CD8-positive, alpha-beta memory T cell (primary cell): ENCODE measurements around the gene KPNA2. TPM values are rescaled to one million over a fixed set of nuclear protein-coding genes. Genes with fewer than 3 reads are reported as not detected.
"Not testable (repeated sequence)": the region's sequence is repeated elsewhere in the genome, so short reads cannot be mapped to it uniquely, and the experiment has no call there.

Experiments used
- CTCF ChIA-PET: fragments of 350-600 bp; sonication (Branson Sonifier 250); formaldehyde crosslinking; loops from one replicate; lab custom pipeline; 2021; ENCODE audit warnings: antibody characterized with exemption; lab: Charles Lee
- POLR2A ChIA-PET: fragments of 350-600 bp; sonication (Branson Sonifier 250); formaldehyde crosslinking; loops from one replicate; lab custom pipeline; 2021; ENCODE audit warnings: antibody characterized with exemption; lab: Charles Lee
- DNase-seq, 5 donors: peaks; one replicate each; pipeline versions ENCODE4 v3.0.0 to v3.0.0-alpha.2; 2020 to 2022; ENCODE audit warnings: mixed read lengths in 1 of 5
- H3K27ac ChIP-seq: one replicate; pipeline ENCODE4 v1.7.0; 2013; ENCODE audit warnings: low read depth, mild to moderate bottlenecking, low read length, moderate library complexity
- H3K27me3 ChIP-seq: 2 replicates; pipeline ENCODE4 v1.7.0; 2013; ENCODE audit warnings: low read length, mild to moderate bottlenecking; ENCODE audit not compliant: insufficient read depth, poor library complexity, severe bottlenecking
- H3K36me3 ChIP-seq: 2 replicates; pipeline ENCODE4 v1.7.0; 2013; ENCODE audit warnings: mild to moderate bottlenecking, low read length, moderate library complexity; ENCODE audit not compliant: insufficient read depth
- H3K4me1 ChIP-seq: 2 replicates; pipeline ENCODE4 v1.7.0; 2013; ENCODE audit warnings: mild to moderate bottlenecking, low read length, moderate library complexity; ENCODE audit not compliant: insufficient read depth
- H3K4me3 ChIP-seq: 2 replicates; pipeline ENCODE4 v1.7.0; 2013; ENCODE audit warnings: mild to moderate bottlenecking, low read length
- H3K9me3 ChIP-seq: 2 replicates; pipeline ENCODE4 v1.7.0; 2013; ENCODE audit warnings: mild to moderate bottlenecking, low read length
- H3K27ac Mint-ChIP-seq, 8 donors: one replicate each; pipeline ENCODE4 v1.8.0; 2020 to 2021; ENCODE audit warnings: mixed read lengths in 8 of 8, mild to moderate bottlenecking in 6 of 8, inconsistent platforms in 3 of 8, moderate library complexity in 3 of 8
- H3K27me3 Mint-ChIP-seq, 2 donors: one replicate each; pipeline ENCODE4 v1.8.0; 2020 to 2021; ENCODE audit warnings: mixed read lengths in 2 of 2, mild to moderate bottlenecking in 1 of 2, moderate library complexity in 1 of 2
- H3K36me3 Mint-ChIP-seq, 3 donors: one replicate each; pipeline ENCODE4 v1.8.0; 2020 to 2021; ENCODE audit warnings: mixed read lengths in 3 of 3, inconsistent platforms in 1 of 3, mild to moderate bottlenecking in 1 of 3
- H3K4me1 Mint-ChIP-seq, 3 donors: one replicate each; pipeline ENCODE4 v1.8.0; 2020 to 2021; ENCODE audit warnings: mixed read lengths in 3 of 3, inconsistent platforms in 1 of 3, mild to moderate bottlenecking in 1 of 3
- H3K4me3 Mint-ChIP-seq, 7 donors: one replicate each; pipeline ENCODE4 v1.8.0; 2020 to 2021; ENCODE audit warnings: mixed read lengths in 7 of 7, mild to moderate bottlenecking in 6 of 7, moderate library complexity in 4 of 7, inconsistent platforms in 2 of 7
- H3K9me3 Mint-ChIP-seq, 5 donors: one replicate each; pipeline ENCODE4 v1.8.0; 2020 to 2022; ENCODE audit warnings: mixed read lengths in 5 of 5, mild to moderate bottlenecking in 3 of 5, moderate library complexity in 2 of 5, inconsistent platforms in 1 of 5
- polyA plus RNA-seq: library from polyadenylated mRNA; unstranded; fragments of 300-500 nt; fragmentation: Illumina TruSeq; gene quantifications from one replicate; pipeline ENCODE4 v1.2.3, GENCODE V29; 2021
- total RNA-seq, 2 experiments: library from RNA; stranded (reverse); gene quantifications; one replicate each; pipeline ENCODE4 v1.2.3, GENCODE V29; 2021

KPNA2 gene
- total and polyA plus RNA-seq, 3 experiments from 2014 or later: 24.3 to 223 (median 213) TPM

DNA sequence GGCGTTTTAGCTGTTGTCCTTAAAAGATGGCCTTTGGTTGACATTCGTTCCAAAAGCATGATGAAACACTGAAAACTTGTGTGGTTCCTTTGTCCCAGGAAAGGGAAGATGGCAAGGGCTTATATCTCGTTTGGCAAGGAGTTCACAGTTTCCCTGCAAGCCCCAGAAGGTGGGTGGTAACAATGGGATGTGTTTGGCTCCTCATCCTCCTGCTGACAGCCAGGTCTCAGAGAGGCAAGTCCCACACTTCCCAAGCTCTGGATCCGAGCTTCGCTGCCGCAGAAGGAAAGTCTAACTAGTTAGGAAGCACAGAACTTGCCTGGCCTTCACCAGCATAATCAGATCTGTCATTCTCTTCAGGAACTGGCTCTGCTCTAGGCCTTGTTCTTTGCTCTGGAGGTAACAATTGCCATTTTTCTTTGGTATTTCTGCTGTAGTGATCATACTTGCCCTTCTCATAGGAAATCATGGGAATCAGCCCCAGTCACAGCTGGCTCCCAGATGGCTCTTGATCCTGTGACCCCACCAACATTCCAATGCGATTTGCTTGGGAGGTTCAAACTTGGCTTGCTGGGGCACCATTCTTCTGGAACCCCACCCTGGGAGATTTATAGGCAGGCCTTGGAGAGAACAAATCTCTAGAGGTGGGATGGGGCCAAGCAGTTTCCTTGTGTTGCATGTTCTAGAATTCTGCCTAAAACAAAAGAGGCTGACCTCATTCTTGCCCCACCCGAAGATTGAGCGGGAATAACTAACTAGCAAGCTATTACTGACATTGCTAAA, 17.9 kb downstream of the KPNA2 start:
- CTCF ChIA-PET: interaction anchor here (1.3 kb wide), 1 partner anchor 34 kb away, joined by 3 read pairs; no protein-coding TSS in a partner anchor
- Histone ChIP-seq H3K4me3 (no peak overlapping the region), H3K4me1 (no peaks in the 10 kb centered on the region), H3K27me3 (no peaks in the 10 kb centered on the region), H3K9me3 (no peaks in the 10 kb centered on the region), H3K36me3 (no peaks in the 10 kb centered on the region), H3K27ac (no peak overlapping the region)
- no peak for DNase-seq
- Mint-ChIP-seq H3K36me3 (no peaks in the 10 kb centered on the region), H3K27ac (peak overlapping the region in 1 of 8 donors; percentile 7), H3K4me1 (peaks cover 5 to 8% (median 7%) of the 10 kb centered on the region in 3 donors), H3K27me3 (no peaks in the 10 kb centered on the region), H3K4me3 (no peak overlapping the region), H3K9me3 (no peaks in the 10 kb centered on the region)
- POLR2A ChIA-PET: no interaction called here

- Histone ChIP-seq H3K27ac (no peak overlapping the region), H3K36me3 (no peaks in the 10 kb centered on the region), H3K27me3 (no peaks in the 10 kb centered on the region), H3K9me3 (no peaks in the 10 kb centered on the region), H3K4me1 (no peaks in the 10 kb centered on the region), H3K4me3 (no peak overlapping the region)
- CTCF ChIA-PET: interaction anchor here (1.3 kb wide), 1 partner anchor 35 kb away, joined by 3 read pairs; no protein-coding TSS in a partner anchor
- Mint-ChIP-seq H3K36me3 (no peaks in the 10 kb centered on the region), H3K9me3 (no peaks in the 10 kb centered on the region), H3K27me3 (no peaks in the 10 kb centered on the region), H3K27ac (peak overlapping the region in 1 of 8 donors; percentile 50), H3K4me3 (no peak overlapping the region), H3K4me1 (peaks cover 7 to 12% (median 7%) of the 10 kb centered on the region in 3 donors)
- DNase-seq: no peak
- POLR2A ChIA-PET: interaction anchor here (0.7 kb wide), 1 partner anchor 316 kb away, joined by 3 read pairs; no protein-coding TSS in a partner anchor
Measured at GRCh38 chr17:68054296-68054900, 18.9 kb downstream of the KPNA2 start.

GRCh38 chr17:68057531-68057952, 22.0 kb downstream of the KPNA2 start:
- Mint-ChIP-seq H3K9me3 (no peaks in the 10 kb centered on the region), H3K4me3 (no peak overlapping the region), H3K27me3 (no peaks in the 10 kb centered on the region), H3K27ac (peak overlapping the region in 2 of 8 donors; percentile 6 to 26), H3K36me3 (no peaks in the 10 kb centered on the region), H3K4me1 (peaks cover 7 to 30% (median 12%) of the 10 kb centered on the region in 3 donors)
- H3K27me3 ChIP-seq: no peaks in the 10 kb centered on the region
- ChIA-PET CTCF (interaction anchor here (0.7 to 1.7 kb wide), 7 partner anchors 124 to 409 kb away, joined by 4 to 6 read pairs (median 4); partner anchors contain the start of gene WIPI1), POLR2A (interaction anchor here (0.7 kb wide), 1 partner anchor 124 kb away, joined by 3 read pairs; no protein-coding TSS in a partner anchor)
- H3K4me3 ChIP-seq: no peak overlapping the region
- H3K4me1 ChIP-seq: no peaks in the 10 kb centered on the region
- H3K27ac ChIP-seq: no peak overlapping the region
- no peaks in the 10 kb centered on the region for H3K9me3 ChIP-seq
- peak; percentile 3 to 58 (median 38) for DNase-seq
- H3K36me3 ChIP-seq: no peaks in the 10 kb centered on the region

GRCh38 chr17:68060336-68060735, 24.8 kb downstream of the KPNA2 start:
- Histone ChIP-seq H3K27ac (no peak overlapping the region), H3K36me3 (no peaks in the 10 kb centered on the region), H3K4me3 (no peak overlapping the region), H3K9me3 (no peaks in the 10 kb centered on the region), H3K4me1 (no peaks in the 10 kb centered on the region), H3K27me3 (no peaks in the 10 kb centered on the region)
- POLR2A ChIA-PET: no interaction called here
- peak in 1 of 5 donors; percentile 32 for DNase-seq
- peaks cover 7 to 30% (median 12%) of the 10 kb centered on the region in 3 donors for H3K4me1 Mint-ChIP-seq
- no peaks in the 10 kb centered on the region for H3K9me3 Mint-ChIP-seq
- H3K27ac Mint-ChIP-seq: no peak overlapping the region
- peaks cover 0 to 4% of the 10 kb centered on the region in 2 donors for H3K27me3 Mint-ChIP-seq
- no peaks in the 10 kb centered on the region for H3K36me3 Mint-ChIP-seq
- CTCF ChIA-PET: interaction anchor here (1.2 to 1.9 kb wide), 4 partner anchors 21 to 437 kb away, joined by 3 to 5 read pairs (median 4); no protein-coding TSS in a partner anchor
- no peak overlapping the region for H3K4me3 Mint-ChIP-seq

DNA sequence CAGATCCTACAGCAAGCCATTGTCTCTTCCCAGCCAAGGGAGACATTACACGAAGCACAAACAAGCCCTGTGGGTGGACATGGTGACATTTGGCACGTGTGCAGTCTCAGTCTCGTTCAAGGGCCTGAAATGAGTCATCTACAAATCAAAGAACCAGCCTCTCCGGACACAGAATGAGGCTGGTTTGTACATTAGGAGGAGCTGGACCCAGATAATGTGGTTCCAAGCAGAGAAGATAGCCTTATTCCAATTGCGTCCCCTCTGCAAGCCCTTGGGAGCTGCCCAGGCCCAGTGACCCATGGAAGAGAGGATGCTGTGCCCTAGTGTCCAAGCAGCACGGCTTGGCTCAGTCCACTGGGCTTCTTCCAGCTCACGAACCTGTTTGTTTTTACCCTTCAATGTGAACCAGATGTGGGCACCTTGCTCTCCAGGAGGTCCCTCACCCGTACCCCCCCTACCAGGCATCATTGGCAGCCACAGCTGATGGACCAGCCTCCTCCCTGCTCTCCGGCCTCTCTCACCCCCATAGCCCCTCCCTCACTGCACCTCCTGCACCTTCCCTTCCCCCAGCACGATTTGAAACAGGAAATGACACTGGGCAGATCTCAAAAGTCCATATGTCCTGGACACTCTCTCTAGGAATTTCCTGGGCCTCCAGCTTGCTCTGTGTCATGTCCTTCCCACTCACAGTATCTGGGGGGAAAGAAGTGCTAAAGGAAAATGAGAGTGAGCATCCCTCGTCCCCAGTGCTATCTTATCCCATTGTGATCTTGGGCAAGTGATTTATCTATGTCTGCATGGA, 26.2 kb downstream of the KPNA2 start:
- ChIA-PET CTCF (interaction anchor here (1.9 kb wide), 1 partner anchor 139 kb away, joined by 5 read pairs; no protein-coding TSS in a partner anchor), POLR2A (no interaction called here)
- H3K9me3 Mint-ChIP-seq: no peaks in the 10 kb centered on the region
- no peak overlapping the region for H3K27ac ChIP-seq
- H3K4me1 Mint-ChIP-seq: peaks cover 7 to 30% (median 12%) of the 10 kb centered on the region in 3 donors
- no peak overlapping the region for H3K4me3 ChIP-seq
- no peaks in the 10 kb centered on the region for H3K4me1 ChIP-seq
- H3K27me3 Mint-ChIP-seq: peaks cover 0 to 4% of the 10 kb centered on the region in 2 donors
- H3K9me3 ChIP-seq: no peaks in the 10 kb centered on the region
- H3K27ac Mint-ChIP-seq: peak overlapping the region in 1 of 8 donors; percentile 27
- no peak for DNase-seq
- H3K4me3 Mint-ChIP-seq: no peak overlapping the region
- no peaks in the 10 kb centered on the region for H3K36me3 Mint-ChIP-seq
- no peaks in the 10 kb centered on the region for H3K36me3 ChIP-seq
- no peaks in the 10 kb centered on the region for H3K27me3 ChIP-seq

- H3K36me3 Mint-ChIP-seq, POLR2A ChIA-PET, H3K27ac ChIP-seq, CTCF ChIA-PET, H3K27ac Mint-ChIP-seq, H3K4me1 Mint-ChIP-seq, DNase-seq, H3K9me3 ChIP-seq, H3K27me3 Mint-ChIP-seq, H3K36me3 ChIP-seq, H3K27me3 ChIP-seq, H3K4me1 ChIP-seq, H3K4me3 Mint-ChIP-seq, H3K4me3 ChIP-seq, H3K9me3 Mint-ChIP-seq: not testable (repeated sequence)
Measured at GRCh38 chr17:68065366-68065765, 29.8 kb downstream of the KPNA2 start.

GRCh38 chr17:68068512-68068911, 33.0 kb downstream of the KPNA2 start:
- H3K27me3 ChIP-seq, H3K9me3 Mint-ChIP-seq, CTCF ChIA-PET, H3K4me3 Mint-ChIP-seq, H3K27ac ChIP-seq, H3K27me3 Mint-ChIP-seq, H3K9me3 ChIP-seq, H3K27ac Mint-ChIP-seq, POLR2A ChIA-PET, H3K4me1 Mint-ChIP-seq, H3K4me1 ChIP-seq, DNase-seq, H3K4me3 ChIP-seq, H3K36me3 ChIP-seq, H3K36me3 Mint-ChIP-seq: not testable (repeated sequence)
